Lower leg skin (tissue), 3 donors: ENCODE measurements around the gene RASA2.

ENCODE experiments used
- CTCF ChIP-seq, 3 donors: fragments of 450-650 bp; IDR thresholded peaks; one replicate each; pipeline ENCODE4 v1.5.1; 2016; ENCODE audit warnings: antibody characterized with exemption in 3 of 3, mild to moderate bottlenecking in 3 of 3, moderate library complexity in 2 of 3
- POLR2A ChIP-seq, 2 donors: fragments of 450-650 bp; IDR thresholded peaks; one replicate each; pipeline ENCODE4 v1.6.1; 2016 to 2017; ENCODE audit warnings: antibody characterized with exemption in 2 of 2, mild to moderate bottlenecking in 1 of 2, moderate library complexity in 1 of 2

- TF ChIP-seq POLR2A (IDR thresholded peaks at IDR 0.05) (no peak), CTCF (IDR thresholded peaks at IDR 0.05) (no peak)
Observed at GRCh38 chr3:141508067-141508436, 21.2 kb downstream of the RASA2 start.
